GM12873 (cell line): ENCODE data around the gene DNAJB2.

ENCODE experiments used
- CTCF ChIP-seq: IDR thresholded peaks from 2 replicates; pipeline ENCODE4 v1.5.1; 2012; ENCODE audit warnings: low read depth, mild to moderate bottlenecking, moderate library complexity, low read length, control low read depth; ENCODE audit not compliant: insufficient read depth; ENCODE audit errors: missing control alignments

DNAJB2 gene

GRCh38 chr2:219335373-219335786 lies 56.2 kb downstream of the DNAJB2 start:
- no peak for TF ChIP-seq CTCF
